GM13976 (cell line): ENCODE results near the gene UROC1.

Experiments
- DNase-seq: peaks from one replicate; pipeline ENCODE4 v3.0.0; 2012; ENCODE audit warnings: low spot score
- in situ Hi-C: fragments of 300-500 bp; cut with MboI; formaldehyde crosslinking; loops from one replicate; pipeline ENCODE4 v1.12.0; 2022; ENCODE audit warnings: low sequenced_read_pairs, mixed read lengths, inconsistent platforms; ENCODE audit not compliant: unreplicated experiment
- TF ChIP-seq, protein P1 (sequence below): IDR thresholded peaks from 2 replicates; pipeline ENCODE4 v1.5.1; 2012; ENCODE audit warnings: borderline replicate concordance, mild to moderate bottlenecking; ENCODE audit not compliant: insufficient read depth; ENCODE audit errors: extremely low read depth, missing control alignments, control extremely low read depth

The UROC1 gene

DNA sequence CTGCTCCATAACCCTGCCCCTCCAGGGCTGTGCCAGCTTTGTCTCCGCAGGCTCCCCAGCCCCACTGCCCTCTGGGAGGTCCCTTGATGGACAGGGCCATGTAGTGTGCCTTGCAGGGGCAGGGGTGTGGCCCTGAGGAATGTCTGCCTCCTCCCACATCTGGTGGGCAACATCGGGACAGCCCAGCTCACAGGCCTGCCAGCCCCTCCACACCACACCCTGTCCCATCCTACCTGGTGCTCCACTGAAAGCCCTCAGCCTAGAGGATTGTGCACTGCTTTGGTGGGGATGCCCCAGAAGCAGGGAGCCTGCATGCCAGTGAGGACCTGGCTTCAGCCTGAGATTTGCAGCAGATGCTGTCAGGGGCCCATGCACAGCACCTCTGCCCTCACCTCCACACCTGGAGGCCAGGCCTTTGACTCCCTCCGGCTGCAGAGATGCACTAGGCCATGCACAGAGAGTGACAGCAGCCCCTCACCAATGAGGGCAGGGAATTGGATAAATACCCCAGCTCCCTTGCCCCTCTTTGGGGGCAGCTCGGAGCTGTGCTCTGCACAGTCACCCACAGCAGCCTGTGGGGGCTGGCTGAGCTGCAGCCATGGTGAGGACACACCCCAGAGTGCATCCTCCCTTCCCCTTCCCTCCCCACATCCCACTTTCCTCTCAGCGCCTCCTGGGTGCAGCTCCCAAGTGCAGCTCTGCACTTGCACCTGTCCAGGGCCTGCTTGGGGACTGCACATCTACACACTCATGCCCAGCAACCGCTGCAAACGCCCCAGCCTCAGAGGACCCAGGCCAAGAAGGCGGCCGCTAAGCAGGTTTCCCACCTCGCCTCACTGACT lies 38.4 kb upstream of the UROC1 start:
- in situ Hi-C loops: no loop called here
- TF ChIP-seq, protein P1, sequence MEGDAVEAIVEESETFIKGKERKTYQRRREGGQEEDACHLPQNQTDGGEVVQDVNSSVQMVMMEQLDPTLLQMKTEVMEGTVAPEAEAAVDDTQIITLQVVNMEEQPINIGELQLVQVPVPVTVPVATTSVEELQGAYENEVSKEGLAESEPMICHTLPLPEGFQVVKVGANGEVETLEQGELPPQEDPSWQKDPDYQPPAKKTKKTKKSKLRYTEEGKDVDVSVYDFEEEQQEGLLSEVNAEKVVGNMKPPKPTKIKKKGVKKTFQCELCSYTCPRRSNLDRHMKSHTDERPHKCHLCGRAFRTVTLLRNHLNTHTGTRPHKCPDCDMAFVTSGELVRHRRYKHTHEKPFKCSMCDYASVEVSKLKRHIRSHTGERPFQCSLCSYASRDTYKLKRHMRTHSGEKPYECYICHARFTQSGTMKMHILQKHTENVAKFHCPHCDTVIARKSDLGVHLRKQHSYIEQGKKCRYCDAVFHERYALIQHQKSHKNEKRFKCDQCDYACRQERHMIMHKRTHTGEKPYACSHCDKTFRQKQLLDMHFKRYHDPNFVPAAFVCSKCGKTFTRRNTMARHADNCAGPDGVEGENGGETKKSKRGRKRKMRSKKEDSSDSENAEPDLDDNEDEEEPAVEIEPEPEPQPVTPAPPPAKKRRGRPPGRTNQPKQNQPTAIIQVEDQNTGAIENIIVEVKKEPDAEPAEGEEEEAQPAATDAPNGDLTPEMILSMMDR: no peak
- DNase-seq: peak; percentile 11

GRCh38 chr3:126554560-126555525 lies 37.3 kb upstream of the UROC1 start:
- TF ChIP-seq, protein P1: no peak
- in situ Hi-C loops: no loop called here
- DNase-seq: peak; percentile 12

GRCh38 chr3:126553284-126554084 lies 35.9 kb upstream of the UROC1 start:
- in situ Hi-C loops: no loop called here
- peak; percentile 22 for DNase-seq
- TF ChIP-seq, protein P1: no peak

DNA sequence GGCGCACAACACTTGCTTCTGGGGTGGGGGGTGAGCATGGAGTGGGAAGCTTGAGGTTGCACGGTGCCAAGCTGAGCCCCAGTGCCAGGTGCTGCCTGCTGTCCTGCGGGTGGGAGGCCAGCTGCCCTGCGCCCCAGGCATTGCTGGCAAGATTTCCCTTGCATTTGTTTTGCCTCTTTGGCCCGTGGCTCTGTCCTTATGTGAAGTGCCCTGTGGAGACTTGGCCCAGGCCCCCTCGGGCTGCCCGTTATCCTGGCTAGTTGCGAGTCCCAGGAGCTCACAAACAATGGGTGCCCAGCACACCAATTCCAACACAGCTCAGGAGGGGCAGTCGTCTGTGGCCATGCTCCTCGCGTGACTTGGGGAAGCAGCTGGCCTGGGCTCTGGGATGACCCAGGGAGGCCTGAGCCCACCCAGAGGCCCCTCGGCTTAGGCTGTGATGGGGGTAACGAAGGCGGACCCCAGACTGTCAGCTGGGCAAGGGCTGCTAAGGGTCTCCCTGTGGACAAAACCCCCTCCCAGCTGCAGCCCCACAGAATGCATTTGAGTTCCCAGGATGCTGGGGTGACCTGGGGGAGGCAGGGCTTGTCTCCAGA lies 35.2 kb upstream of the UROC1 start:
- TF ChIP-seq, protein P1: no peak
- in situ Hi-C loops: no loop called here
- no peak for DNase-seq

DNA sequence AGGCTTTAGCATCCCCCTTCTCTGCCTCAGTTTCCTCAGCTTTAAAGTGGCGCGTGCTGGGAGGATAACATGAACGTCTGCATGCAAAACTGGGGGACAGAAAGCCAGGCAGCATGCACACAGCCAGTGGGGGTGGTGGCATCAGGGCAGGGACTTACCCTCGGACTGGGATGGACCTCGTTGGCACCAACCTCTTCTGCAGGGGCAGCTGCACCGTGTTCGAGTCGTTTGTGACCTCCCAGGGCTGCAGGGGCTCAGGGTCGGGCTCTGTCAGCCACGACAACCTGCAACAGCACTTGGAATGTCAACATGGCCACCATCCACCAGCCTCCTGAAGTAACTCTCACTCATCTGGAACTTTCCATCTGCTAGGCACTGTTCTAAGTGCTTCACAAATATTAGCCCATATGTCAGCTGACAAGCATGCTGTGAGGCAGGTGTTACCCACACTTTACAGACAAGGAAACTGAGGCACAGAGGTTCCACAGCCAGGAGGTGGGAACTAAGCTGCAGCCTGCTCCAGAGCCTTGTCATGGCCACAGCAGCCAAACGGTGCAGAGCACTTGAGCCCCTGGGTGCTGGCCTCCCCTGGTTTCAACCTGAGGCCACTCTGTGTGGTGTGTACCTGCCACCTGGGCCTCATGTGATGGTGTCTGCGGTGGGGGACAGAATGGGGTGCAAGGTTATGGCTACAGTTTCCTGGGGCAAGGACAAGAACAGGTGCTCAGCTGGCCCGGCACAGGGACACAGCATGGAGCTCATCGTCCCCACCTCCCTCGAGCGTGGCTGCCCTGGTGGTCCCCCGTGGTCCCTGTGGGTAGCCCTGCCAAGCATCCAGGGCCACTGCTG lies 34.5 kb upstream of the UROC1 start:
- peak; percentile 25 for DNase-seq
- in situ Hi-C loops: no loop called here
- TF ChIP-seq, protein P1: no peak
